IMR-90 (cell line): ENCODE data around the gene PARL. TPM values are rescaled to one million over a fixed set of nuclear protein-coding genes. Genes with fewer than 3 reads are reported as not detected.

Experiments
- ATAC-seq: fragments of 200-7000 bp; cut with Tn5 transposase; 2 replicates; pipeline ENCODE4 v1.9.1; 2020; ENCODE audit warnings: low read depth, mild to moderate bottlenecking, moderate library complexity
- BruUV-seq: library from RNA; stranded (reverse); fragments of 400-500 nt; replicated peaks from 2 replicates; lab custom pipeline; 2021; lab: Mats Ljungman, UMichigan
- CTCF ChIA-PET: fragments of 300-600 bp; formaldehyde crosslinking; extraction: SDS; loops from one replicate; lab custom pipeline; 2021; ENCODE audit warnings: antibody characterized with exemption; lab: Yijun Ruan, JAX
- POLR2A ChIA-PET: fragments of 300-600 bp; sonication (Branson Sonifier 250); formaldehyde crosslinking; loops from one replicate; lab custom pipeline; 2022; ENCODE audit warnings: antibody characterized with exemption; ENCODE audit not compliant: unreplicated experiment; lab: Charles Lee
- DNase-seq: peaks from one replicate; pipeline ENCODE4 v3.0.0; 2013
- H2AFZ ChIP-seq: replicated peaks from 2 replicates; pipeline ENCODE3; 2013; ENCODE audit warnings: low read length, mild to moderate bottlenecking; ENCODE audit not compliant: poor library complexity
- H2AK5ac ChIP-seq: 2 replicates; pipeline ENCODE4 v1.6.1; 2013; ENCODE audit warnings: low read depth, low read length, inconsistent platforms
- H2AK9ac ChIP-seq: replicated peaks from 2 replicates; pipeline ENCODE3; 2013; ENCODE audit warnings: mild to moderate bottlenecking, low read depth, low read length, moderate library complexity; ENCODE audit not compliant: poor library complexity
- H2BK120ac ChIP-seq: 2 replicates; pipeline ENCODE4 v1.6.1; 2013; ENCODE audit warnings: low read depth, low read length, inconsistent platforms
- H2BK15ac ChIP-seq: 3 replicates; pipeline ENCODE4 v1.6.1; 2013; ENCODE audit warnings: low read depth, low read length, inconsistent platforms
- H2BK20ac ChIP-seq: 2 replicates; pipeline ENCODE4 v1.6.1; 2013; ENCODE audit warnings: low read depth, mild to moderate bottlenecking, inconsistent platforms, low read length, moderate library complexity
- H2BK5ac ChIP-seq: 2 replicates; pipeline ENCODE4 v1.6.1; 2013; ENCODE audit warnings: mild to moderate bottlenecking, low read depth, low read length, inconsistent platforms; ENCODE audit not compliant: poor library complexity, severe bottlenecking
- H3K14ac ChIP-seq: replicated peaks from 2 replicates; pipeline ENCODE4 v1.6.1; 2013; ENCODE audit warnings: low read depth, low read length, inconsistent platforms
- H3K18ac ChIP-seq: 2 replicates; pipeline ENCODE4 v1.6.1; 2013; ENCODE audit warnings: low read depth, low read length, control low read depth
- H3K23ac ChIP-seq: 2 replicates; pipeline ENCODE4 v1.6.1; 2013; ENCODE audit warnings: low read depth, low read length, inconsistent platforms
- H3K27ac ChIP-seq: 2 replicates; pipeline ENCODE4 v1.5.1; 2013; ENCODE audit warnings: mild to moderate bottlenecking, control low read depth, low read length; ENCODE audit not compliant: insufficient read depth
- H3K27me3 ChIP-seq: 2 replicates; pipeline ENCODE4 v1.6.1; 2013; ENCODE audit warnings: low read length; ENCODE audit not compliant: control insufficient read depth, insufficient read depth
- H3K36me3 ChIP-seq: 2 replicates; pipeline ENCODE4 v1.6.1; 2013; ENCODE audit warnings: low read length, mixed read lengths; ENCODE audit not compliant: control insufficient read depth, insufficient read depth
- H3K4ac ChIP-seq: 2 replicates; pipeline ENCODE4 v1.6.1; 2013; ENCODE audit warnings: low read depth, low read length, inconsistent platforms
- H3K4me1 ChIP-seq: 2 replicates; pipeline ENCODE4 v1.6.1; 2013; ENCODE audit warnings: low read length, mixed read lengths; ENCODE audit not compliant: control insufficient read depth, insufficient read depth
- H3K4me2 ChIP-seq: 2 replicates; pipeline ENCODE4 v1.6.1; 2013; ENCODE audit warnings: low read depth, mild to moderate bottlenecking, control low read depth, low read length, moderate library complexity
- H3K4me3 ChIP-seq: 2 replicates; pipeline ENCODE4 v1.5.1; 2013; ENCODE audit warnings: low read depth, mild to moderate bottlenecking, control low read depth, low read length, moderate library complexity; ENCODE audit not compliant: insufficient read depth
- H3K56ac ChIP-seq: 2 replicates; pipeline ENCODE4 v1.6.1; 2013; ENCODE audit warnings: low read length, inconsistent platforms; ENCODE audit not compliant: insufficient read depth; ENCODE audit errors: extremely low read depth
- H3K79me1 ChIP-seq, 2 experiments: 2 replicates each; pipeline ENCODE4 v1.6.1; 2013; ENCODE audit warnings: low read length in 2 of 2, inconsistent platforms in 1 of 2, low read depth in 1 of 2
- H3K9ac ChIP-seq: 2 replicates; pipeline ENCODE4 v1.6.1; 2013; ENCODE audit warnings: low read depth, low read length, control low read depth
- H3K9me1 ChIP-seq: 2 replicates; pipeline ENCODE4 v1.6.1; 2013; ENCODE audit warnings: low read length, inconsistent platforms; ENCODE audit not compliant: insufficient read depth
- H3K9me3 ChIP-seq: 2 replicates; pipeline ENCODE4 v1.6.1; 2013; ENCODE audit warnings: low read length; ENCODE audit not compliant: control insufficient read depth, insufficient read depth
- H4K20me1 ChIP-seq: 2 replicates; pipeline ENCODE4 v1.6.1; 2013; ENCODE audit warnings: low read length, inconsistent platforms; ENCODE audit not compliant: insufficient read depth
- H4K5ac ChIP-seq: 2 replicates; pipeline ENCODE4 v1.6.1; 2013; ENCODE audit warnings: mild to moderate bottlenecking, low read depth, low read length, control low read depth
- H4K8ac ChIP-seq, 2 experiments: 2 replicates each; pipeline ENCODE4 v1.6.1; 2013; ENCODE audit warnings: low read depth in 2 of 2, low read length in 2 of 2, control low read depth in 1 of 2, inconsistent platforms in 1 of 2
- H4K91ac ChIP-seq: 2 replicates; pipeline ENCODE4 v1.6.1; 2013; ENCODE audit warnings: low read depth, low read length, inconsistent platforms; ENCODE audit not compliant: insufficient read depth
- BHLHE40 ChIP-seq: fragments of 150-350 bp; IDR thresholded peaks from 2 replicates; pipeline ENCODE4 v1.6.1; 2016; ENCODE audit warnings: mild to moderate bottlenecking, low read depth, low read length
- CEBPB ChIP-seq: IDR thresholded peaks from 2 replicates; pipeline ENCODE4 v1.6.1; 2012; ENCODE audit warnings: low read depth, low read length, improper control_type of control experiment
- CHD1 ChIP-seq: IDR thresholded peaks from 2 replicates; pipeline ENCODE4 v1.6.1; 2012; ENCODE audit warnings: low read depth, low read length, improper control_type of control experiment
- CTCF ChIP-seq: conservative IDR thresholded peaks from 2 replicates; pipeline ENCODE4 v1.5.1; 2012; ENCODE audit warnings: mild to moderate bottlenecking, low read depth, low read length, improper control_type of control experiment
- ELK1 ChIP-seq: fragments of 150-350 bp; IDR thresholded peaks from 2 replicates; pipeline ENCODE4 v1.6.1; 2016; ENCODE audit warnings: low read depth, mild to moderate bottlenecking, low read length, moderate library complexity, borderline replicate concordance
- FOS ChIP-seq: fragments of 150-350 bp; IDR thresholded peaks from 2 replicates; pipeline ENCODE4 v1.6.1; 2016; ENCODE audit warnings: low read depth, low read length
- MAFK ChIP-seq: IDR thresholded peaks from 2 replicates; pipeline ENCODE4 v1.6.1; 2012; ENCODE audit warnings: low read depth, low read length, improper control_type of control experiment
- MAZ ChIP-seq: IDR thresholded peaks from 2 replicates; pipeline ENCODE4 v1.6.1; 2012; ENCODE audit warnings: low read depth, mild to moderate bottlenecking, low read length, improper control_type of control experiment, moderate library complexity, borderline replicate concordance
- MXI1 ChIP-seq: IDR thresholded peaks from 2 replicates; pipeline ENCODE4 v1.6.1; 2012; ENCODE audit warnings: low read depth, mild to moderate bottlenecking, low read length, moderate library complexity, borderline replicate concordance
- NFE2L2 ChIP-seq: fragments of 150-350 bp; IDR thresholded peaks from 2 replicates; pipeline ENCODE4 v1.6.1; 2016; ENCODE audit warnings: low read depth, mild to moderate bottlenecking, low read length
- POLR2A ChIP-seq: IDR thresholded peaks from 2 replicates; pipeline ENCODE4 v1.6.1; 2012; ENCODE audit warnings: mild to moderate bottlenecking, low read depth, low read length
- RAD21 ChIP-seq: IDR thresholded peaks from 2 replicates; pipeline ENCODE4 v1.6.1; 2012; ENCODE audit warnings: low read length, improper control_type of control experiment
- RCOR1 ChIP-seq: IDR thresholded peaks from 2 replicates; pipeline ENCODE4 v1.6.1; 2012; ENCODE audit warnings: mild to moderate bottlenecking, low read length, improper control_type of control experiment; ENCODE audit not compliant: insufficient replicate concordance
- RFX5 ChIP-seq: IDR thresholded peaks from 2 replicates; pipeline ENCODE4 v1.8.0; 2012; ENCODE audit warnings: low read depth, mild to moderate bottlenecking, low read length, moderate library complexity
- SMC3 ChIP-seq: fragments of 150-350 bp; IDR thresholded peaks from 2 replicates; pipeline ENCODE4 v1.6.1; 2016; ENCODE audit warnings: low read depth, mild to moderate bottlenecking, antibody characterized with exemption, low read length, moderate library complexity
- USF2 ChIP-seq: fragments of 150-350 bp; IDR thresholded peaks from 2 replicates; pipeline ENCODE4 v1.6.1; 2017; ENCODE audit warnings: mild to moderate bottlenecking, antibody characterized with exemption, low read length, low read depth
- WGBS, 2 experiments: methylation state at CpG; one replicate each; pipeline versions ENCODE4 v1.1.5 to v1.1.7; 2013; ENCODE audit warnings: missing lambda C conversion rate in 2 of 2; ENCODE audit not compliant: insufficient read length in 1 of 2; ENCODE audit errors: extremely low coverage in 2 of 2; 5-methylcytosine and 5-hydroxymethylcytosine counted together
- dilution Hi-C: fragments of 300-500 bp; cut with HindIII; formaldehyde crosslinking; loops from one replicate; pipeline ENCODE4 v1.14.3; 2018; ENCODE audit warnings: low sequenced_read_pairs; ENCODE audit not compliant: unreplicated experiment
- in situ Hi-C: fragments of 300-500 bp; cut with MboI; formaldehyde crosslinking; loops from 3 replicates; pipeline ENCODE4 v1.14.3; 2019; ENCODE audit warnings: low sequenced_read_pairs, inconsistent platforms, mixed read lengths
- intact Hi-C: fragments of 100-400 bp; cut with micrococcal nuclease; formaldehyde crosslinking; loops from 2 replicates; pipeline ENCODE4 v1.10.0; 2022
- polyA plus RNA-seq, 3 experiments: library from polyadenylated mRNA; depleted of rRNA; stranded (reverse); fragments of >200 nt; gene quantifications; 2 replicates each; pipeline ENCODE4 v1.2.3, GENCODE V29; 2012; ENCODE audit warnings: low replicate concordance in 1 of 3
- total RNA-seq: library from RNA; depleted of rRNA; stranded (reverse); fragments of >200 nt; gene quantifications from 2 replicates; pipeline ENCODE4 v1.2.3, GENCODE V29; 2012

Gene PARL
- total and polyA plus RNA-seq, 2 of the 4 experiments (the other 2 are of a cell fraction), result 35.5 to 42.6 TPM

GRCh38 chr3:183802989-183803388 is 81.7 kb downstream of the PARL start:
- WGBS, 2 experiments, result 90% methylated on average over 2 of the region's 6 CpGs; no CpG with 5 or more reads in 1 of the 2 experiments
- Histone ChIP-seq H2AFZ (no peak overlapping the region), H3K36me3 (peaks cover 75% of the 10 kb centered on the region), H3K4me1 (no peaks in the 10 kb centered on the region), H3K27me3 (no peaks in the 10 kb centered on the region), H3K4ac (no peak overlapping the region), H4K91ac (no peak overlapping the region), H3K4me2 (no peak overlapping the region), H3K18ac (no peak overlapping the region), H3K9me1 (no peaks in the 10 kb centered on the region), H2BK20ac (no peak overlapping the region), H2AK5ac (no peak overlapping the region), H4K20me1 (peaks cover 4% of the 10 kb centered on the region), H2BK5ac (no peak overlapping the region), H4K5ac (no peak overlapping the region), H3K9me3 (no peaks in the 10 kb centered on the region), H3K14ac (no peak overlapping the region), H3K9ac (no peak overlapping the region), H3K23ac (no peak overlapping the region), H4K8ac (no peak overlapping the region), H3K79me1 (peaks cover 0 to 6% of the 10 kb centered on the region in 2 experiments; a peak in 2 of 4 replicates), H3K56ac (no peak overlapping the region), H3K4me3 (no peak overlapping the region), H3K27ac (no peak overlapping the region), H2BK120ac (no peak overlapping the region), H2AK9ac (no peak overlapping the region), H2BK15ac (no peak overlapping the region)
- intact Hi-C loops (no loop called here), in situ Hi-C loops (no loop called here), dilution Hi-C loops (no loop called here)
- ChIA-PET POLR2A (no interaction called here), CTCF (no interaction called here)
- ATAC-seq (no peak), DNase-seq (no peak)
- TF ChIP-seq MXI1 (no peak), RCOR1 (no peak), FOS (no peak), USF2 (no peak), CTCF (no peak), MAFK (no peak), POLR2A (no peak), ELK1 (no peak), CHD1 (no peak), RAD21 (no peak), NFE2L2 (no peak), RFX5 (no peak), CEBPB (no peak), BHLHE40 (no peak), MAZ (no peak), SMC3 (no peak)
- BruUV-seq, result no TSS peak
